GDM1 (cell line): ENCODE data around the gene DHX15.
"Not testable (repeated sequence)": the region's sequence is repeated elsewhere in the genome, so short reads cannot be mapped to it uniquely, and the experiment has no call there.

Source experiments
- DNase-seq: peaks from one replicate; lab custom pipeline; 2025; lab: John Stamatoyannopoulos, UW

DHX15 gene

GRCh38 chr4:24544208-24544988, 40.0 kb downstream of the DHX15 start:
- no peak for DNase-seq

- no peak for DNase-seq
Measured at GRCh38 chr4:24537025-24537424, 47.3 kb downstream of the DHX15 start.

GRCh38 chr4:24535399-24535798, 49.0 kb downstream of the DHX15 start:
- no peak for DNase-seq

- DNase-seq = no peak
Measured at GRCh38 chr4:24533364-24533763, 51.0 kb downstream of the DHX15 start.

- DNase-seq = no peak
Measured at GRCh38 chr4:24529555-24529954, 54.8 kb downstream of the DHX15 start.

GRCh38 chr4:24527371-24527770, 57.0 kb downstream of the DHX15 start:
- no peak for DNase-seq

GRCh38 chr4:24521544-24521943, 62.8 kb downstream of the DHX15 start:
- DNase-seq = no peak

- no peak for DNase-seq
Measured at GRCh38 chr4:24519649-24520048, 64.7 kb downstream of the DHX15 start.

GRCh38 chr4:24517676-24518075, 66.7 kb downstream of the DHX15 start:
- DNase-seq = no peak

GRCh38 chr4:24516926-24517325, 67.4 kb downstream of the DHX15 start:
- no peak for DNase-seq

- no peak for DNase-seq
Measured at GRCh38 chr4:24515698-24516097, 68.7 kb downstream of the DHX15 start.

GRCh38 chr4:24514808-24515207, 69.5 kb downstream of the DHX15 start:
- DNase-seq = no peak

GRCh38 chr4:24513718-24514117, 70.6 kb downstream of the DHX15 start:
- no peak for DNase-seq

GRCh38 chr4:24511371-24512063, 72.8 kb downstream of the DHX15 start:
- no peak for DNase-seq

- DNase-seq = no peak
Measured at GRCh38 chr4:24510091-24510490, 74.3 kb downstream of the DHX15 start.

- DNase-seq = no peak
Measured at GRCh38 chr4:24508541-24508940, 75.8 kb downstream of the DHX15 start.

- no peak for DNase-seq
Measured at GRCh38 chr4:24507439-24507838, 76.9 kb downstream of the DHX15 start.

- DNase-seq = not testable (repeated sequence)
Measured at GRCh38 chr4:24503090-24503489, 81.3 kb downstream of the DHX15 start.

- no peak for DNase-seq
Measured at GRCh38 chr4:24497221-24497620, 87.1 kb downstream of the DHX15 start.

- no peak for DNase-seq
Measured at GRCh38 chr4:24496597-24496996, 87.8 kb downstream of the DHX15 start.

GRCh38 chr4:24495388-24495787, 89.0 kb downstream of the DHX15 start:
- no peak for DNase-seq

GRCh38 chr4:24489870-24490269, 94.5 kb downstream of the DHX15 start:
- DNase-seq = no peak

- DNase-seq = peak; percentile 45
Measured at GRCh38 chr4:24488399-24489164, 95.8 kb downstream of the DHX15 start.
